ENCODE data around the gene CNTN5. TPM values are rescaled to one million over a fixed set of nuclear protein-coding genes. Genes with fewer than 3 reads are reported as not detected.

CNTN5 gene
- total RNA-seq, 1 experiment from 2014 or later, result not detected

DNA sequence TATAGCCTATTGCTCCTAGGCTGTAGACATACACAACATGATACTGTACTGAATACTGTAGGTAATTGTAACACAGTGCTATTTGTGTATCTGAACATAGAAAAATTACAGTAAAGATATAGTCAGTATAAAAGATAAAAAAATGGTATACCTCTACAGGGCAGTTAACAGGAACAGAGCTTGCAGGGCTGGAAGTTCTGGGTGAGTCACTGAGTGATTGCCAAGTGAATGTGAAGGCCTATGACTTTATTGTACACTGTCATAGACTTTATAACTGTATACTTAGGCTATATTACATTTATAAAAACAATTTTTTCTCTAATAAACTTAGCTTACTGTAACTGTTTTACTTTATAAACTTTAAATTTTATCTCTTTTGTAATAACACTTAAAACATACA is 1334.0 kb downstream of the CNTN5 start:
- Histone ChIP-seq H3K9ac (ENCODE audit: extremely low read depth, insufficient read length, low read length) (no peak overlapping the region), H2BK120ac (ENCODE audit: low read depth, low read length, poor library complexity, severe bottlenecking) (no peak overlapping the region), H3K23ac (ENCODE audit: insufficient read length, low read depth, low read length) (no peak overlapping the region), H3K27ac (ENCODE audit: insufficient read length, low read depth, low read length) (no peak overlapping the region), H3T11ph (ENCODE audit: low read length) (no peak overlapping the region), H3K79me1 (ENCODE audit: insufficient read depth, low read depth, low read length, poor library complexity, severe bottlenecking) (no peaks in the 10 kb centered on the region), H4K8ac (replicated peaks; ENCODE audit: insufficient read length, low read depth, low read length) (no peak overlapping the region), H3K27me3 (ENCODE audit: insufficient read depth, low read length) (no peaks in the 10 kb centered on the region), H3K79me2 (ENCODE audit: insufficient read depth, low read length) (no peaks in the 10 kb centered on the region), H2BK5ac (ENCODE audit: insufficient read length, low read length) (no peak overlapping the region), H2AK5ac (ENCODE audit: insufficient read length, low read length) (no peak overlapping the region), H2AFZ (ENCODE audit: low read length) (no peak overlapping the region), H3K4me1 (ENCODE audit: insufficient read depth, low read length) (no peaks in the 10 kb centered on the region), H3K14ac (ENCODE audit: insufficient read depth, low read length) (no peak overlapping the region), H2BK15ac (ENCODE audit: low read depth, low read length) (no peak overlapping the region), H3K4ac (ENCODE audit: low read depth, low read length) (no peak overlapping the region), H4K5ac (ENCODE audit: insufficient read length, low read depth, low read length) (no peak overlapping the region), H4K91ac (ENCODE audit: insufficient read length, low read depth, low read length) (no peak overlapping the region), H4K20me1 (ENCODE audit: control insufficient read depth, insufficient read depth, insufficient read length) (no peaks in the 10 kb centered on the region), H2BK12ac (ENCODE audit: insufficient read length, low read depth, low read length) (no peak overlapping the region), H3K9me3 (ENCODE audit: control insufficient read depth, low read depth, low read length) (no peaks in the 10 kb centered on the region), H2BK20ac (ENCODE audit: low read depth, low read length, poor library complexity, severe bottlenecking) (no peak overlapping the region), H3K18ac (ENCODE audit: insufficient read length, low read depth, low read length) (no peak overlapping the region), H3K23me2 (ENCODE audit: insufficient read length, low read depth, low read length, poor library complexity, severe bottlenecking) (no peaks in the 10 kb centered on the region), H3K4me2 (ENCODE audit: insufficient read depth, insufficient read length, low read length) (no peak overlapping the region), H3K56ac (ENCODE audit: insufficient read length, low read depth, low read length) (no peak overlapping the region)
- no peaks in the 10 kb centered on the region for H3K36me3 Mint-ChIP-seq (ENCODE audit: insufficient read depth in 1 of 3, low read depth in 3 of 3)
- H3K27ac Mint-ChIP-seq, result no peak overlapping the region
- DNase-seq, result no peak
- no peak overlapping the region for H3K4me3 Mint-ChIP-seq
- H3K27me3 Mint-ChIP-seq (ENCODE audit: low read depth), result no peaks in the 10 kb centered on the region
- peaks cover 4% of the 10 kb centered on the region in 2 experiments; a peak in 3 of 4 replicates for H3K4me1 Mint-ChIP-seq
- TF ChIP-seq, protein P1, sequence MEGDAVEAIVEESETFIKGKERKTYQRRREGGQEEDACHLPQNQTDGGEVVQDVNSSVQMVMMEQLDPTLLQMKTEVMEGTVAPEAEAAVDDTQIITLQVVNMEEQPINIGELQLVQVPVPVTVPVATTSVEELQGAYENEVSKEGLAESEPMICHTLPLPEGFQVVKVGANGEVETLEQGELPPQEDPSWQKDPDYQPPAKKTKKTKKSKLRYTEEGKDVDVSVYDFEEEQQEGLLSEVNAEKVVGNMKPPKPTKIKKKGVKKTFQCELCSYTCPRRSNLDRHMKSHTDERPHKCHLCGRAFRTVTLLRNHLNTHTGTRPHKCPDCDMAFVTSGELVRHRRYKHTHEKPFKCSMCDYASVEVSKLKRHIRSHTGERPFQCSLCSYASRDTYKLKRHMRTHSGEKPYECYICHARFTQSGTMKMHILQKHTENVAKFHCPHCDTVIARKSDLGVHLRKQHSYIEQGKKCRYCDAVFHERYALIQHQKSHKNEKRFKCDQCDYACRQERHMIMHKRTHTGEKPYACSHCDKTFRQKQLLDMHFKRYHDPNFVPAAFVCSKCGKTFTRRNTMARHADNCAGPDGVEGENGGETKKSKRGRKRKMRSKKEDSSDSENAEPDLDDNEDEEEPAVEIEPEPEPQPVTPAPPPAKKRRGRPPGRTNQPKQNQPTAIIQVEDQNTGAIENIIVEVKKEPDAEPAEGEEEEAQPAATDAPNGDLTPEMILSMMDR (conservative IDR thresholded peaks at IDR 0.05), result no peak
- no peaks in the 10 kb centered on the region for H3K9me3 Mint-ChIP-seq
